Testis (tissue), 2 donors: Measurements from ENCODE around the gene SCGB1A1.

ENCODE experiments used
- POLR2A ChIP-seq: fragments of 450-650 bp; IDR thresholded peaks from one replicate; pipeline ENCODE4 v1.6.1; 2017; ENCODE audit warnings: antibody characterized with exemption, mild to moderate bottlenecking, moderate library complexity
- TF ChIP-seq, protein P1 (sequence below), 3 experiments: fragments of 450-650 bp in 2 of 3; fragments of 200-600 bp in 1 of 3; sonication (generic) in 1 of 3; IDR thresholded peaks; one replicate each; pipeline ENCODE4 v1.5.1; 2016 to 2019; ENCODE audit warnings: antibody characterized with exemption in 3 of 3, mild to moderate bottlenecking in 2 of 3, moderate library complexity in 1 of 3

DNA sequence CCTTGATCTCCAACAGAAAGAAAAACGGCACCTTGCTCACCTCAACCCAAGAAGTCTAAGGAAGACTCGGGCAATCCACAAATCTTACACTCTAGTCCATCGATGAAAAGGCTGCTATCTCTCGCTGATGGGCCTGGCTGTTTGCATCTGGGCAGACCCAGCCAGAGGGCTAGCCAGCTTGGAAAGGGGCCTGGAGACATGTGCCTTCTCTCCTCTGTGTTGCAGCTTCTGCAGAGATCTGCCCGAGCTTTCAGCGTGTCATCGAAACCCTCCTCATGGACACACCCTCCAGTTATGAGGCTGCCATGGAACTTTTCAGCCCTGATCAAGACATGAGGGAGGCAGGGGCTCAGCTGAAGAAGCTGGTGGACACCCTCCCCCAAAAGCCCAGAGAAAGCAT lies 3.2 kb downstream of the SCGB1A1 start:
- TF ChIP-seq, protein P1, sequence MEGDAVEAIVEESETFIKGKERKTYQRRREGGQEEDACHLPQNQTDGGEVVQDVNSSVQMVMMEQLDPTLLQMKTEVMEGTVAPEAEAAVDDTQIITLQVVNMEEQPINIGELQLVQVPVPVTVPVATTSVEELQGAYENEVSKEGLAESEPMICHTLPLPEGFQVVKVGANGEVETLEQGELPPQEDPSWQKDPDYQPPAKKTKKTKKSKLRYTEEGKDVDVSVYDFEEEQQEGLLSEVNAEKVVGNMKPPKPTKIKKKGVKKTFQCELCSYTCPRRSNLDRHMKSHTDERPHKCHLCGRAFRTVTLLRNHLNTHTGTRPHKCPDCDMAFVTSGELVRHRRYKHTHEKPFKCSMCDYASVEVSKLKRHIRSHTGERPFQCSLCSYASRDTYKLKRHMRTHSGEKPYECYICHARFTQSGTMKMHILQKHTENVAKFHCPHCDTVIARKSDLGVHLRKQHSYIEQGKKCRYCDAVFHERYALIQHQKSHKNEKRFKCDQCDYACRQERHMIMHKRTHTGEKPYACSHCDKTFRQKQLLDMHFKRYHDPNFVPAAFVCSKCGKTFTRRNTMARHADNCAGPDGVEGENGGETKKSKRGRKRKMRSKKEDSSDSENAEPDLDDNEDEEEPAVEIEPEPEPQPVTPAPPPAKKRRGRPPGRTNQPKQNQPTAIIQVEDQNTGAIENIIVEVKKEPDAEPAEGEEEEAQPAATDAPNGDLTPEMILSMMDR (IDR thresholded peaks at IDR 0.05), result no peak
- no peak for TF ChIP-seq POLR2A
